Stimulated activated CD8-positive, alpha-beta memory T cell treated with anti-CD3 and anti-CD28 coated beads, Interleukin-12 subunit alpha, Interleukin-12 subunit beta, amount 100 ng/mL, for 24 hours (primary cell): ENCODE results near the gene ADAMTS2.

ENCODE experiments used
- DNase-seq: peaks from one replicate; pipeline ENCODE4 v3.0.0-alpha.2; 2020; ENCODE audit errors: extremely low read depth

Gene ADAMTS2

GRCh38 chr5:179278546-179278945 is 66.7 kb downstream of the ADAMTS2 start:
- DNase-seq, result no peak

- no peak for DNase-seq
These were observed 67.1 kb downstream of the ADAMTS2 start for GRCh38 chr5:179278119-179278518.

DNA sequence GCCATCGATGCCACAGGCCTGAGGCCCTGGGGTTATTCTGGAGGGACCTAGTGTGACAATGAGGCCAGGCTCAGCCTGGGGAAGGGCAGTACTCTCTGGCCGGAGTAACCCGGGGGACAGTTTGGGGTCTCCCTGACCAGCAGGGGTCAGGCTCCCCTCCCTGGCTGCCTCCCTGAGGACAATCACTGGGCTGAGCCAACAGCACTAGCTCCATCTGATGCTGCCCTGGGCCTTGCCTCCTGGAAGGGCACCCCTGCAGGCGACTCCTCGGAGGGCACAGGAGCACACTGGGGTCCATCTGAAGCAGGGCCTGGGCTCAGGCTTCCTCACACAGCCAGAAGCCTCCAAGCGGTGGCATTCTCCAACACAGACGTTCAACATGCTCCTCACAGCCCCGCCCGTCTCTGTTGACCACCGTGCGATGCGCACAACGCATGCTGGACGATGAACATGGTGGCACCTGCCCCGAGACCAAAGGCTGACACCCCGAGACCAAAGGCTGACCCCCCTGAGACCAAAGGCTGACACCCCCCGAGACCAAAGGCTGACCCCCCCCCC is 68.3 kb downstream of the ADAMTS2 start:
- DNase-seq, result no peak

- no peak for DNase-seq
These were observed 69.1 kb downstream of the ADAMTS2 start for GRCh38 chr5:179275941-179276837.

- DNase-seq, result no peak
These were observed 69.8 kb downstream of the ADAMTS2 start for GRCh38 chr5:179275381-179275878.

- DNase-seq, result no peak
These were observed 70.6 kb downstream of the ADAMTS2 start for GRCh38 chr5:179274321-179275315.

- DNase-seq, result no peak
These were observed 71.7 kb downstream of the ADAMTS2 start for GRCh38 chr5:179273441-179274145.

DNA sequence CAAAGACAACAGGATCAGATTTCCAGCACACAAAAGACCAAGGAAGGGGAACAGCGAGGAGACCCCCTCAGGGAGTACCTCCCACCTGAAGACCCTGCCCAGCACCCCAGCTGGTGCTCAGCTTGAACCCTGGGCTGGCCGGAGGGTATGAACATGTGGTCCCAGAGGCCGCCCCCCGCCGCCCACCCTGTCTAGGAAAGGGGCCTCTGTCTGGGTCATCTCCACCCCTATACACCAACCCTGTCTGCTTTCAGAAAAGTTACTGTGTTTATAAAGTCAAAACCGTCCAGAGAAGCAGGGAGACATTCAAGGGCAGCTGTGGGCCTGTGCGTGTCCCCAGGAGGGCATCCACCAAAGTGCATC is 72.2 kb downstream of the ADAMTS2 start:
- DNase-seq, result no peak

DNA sequence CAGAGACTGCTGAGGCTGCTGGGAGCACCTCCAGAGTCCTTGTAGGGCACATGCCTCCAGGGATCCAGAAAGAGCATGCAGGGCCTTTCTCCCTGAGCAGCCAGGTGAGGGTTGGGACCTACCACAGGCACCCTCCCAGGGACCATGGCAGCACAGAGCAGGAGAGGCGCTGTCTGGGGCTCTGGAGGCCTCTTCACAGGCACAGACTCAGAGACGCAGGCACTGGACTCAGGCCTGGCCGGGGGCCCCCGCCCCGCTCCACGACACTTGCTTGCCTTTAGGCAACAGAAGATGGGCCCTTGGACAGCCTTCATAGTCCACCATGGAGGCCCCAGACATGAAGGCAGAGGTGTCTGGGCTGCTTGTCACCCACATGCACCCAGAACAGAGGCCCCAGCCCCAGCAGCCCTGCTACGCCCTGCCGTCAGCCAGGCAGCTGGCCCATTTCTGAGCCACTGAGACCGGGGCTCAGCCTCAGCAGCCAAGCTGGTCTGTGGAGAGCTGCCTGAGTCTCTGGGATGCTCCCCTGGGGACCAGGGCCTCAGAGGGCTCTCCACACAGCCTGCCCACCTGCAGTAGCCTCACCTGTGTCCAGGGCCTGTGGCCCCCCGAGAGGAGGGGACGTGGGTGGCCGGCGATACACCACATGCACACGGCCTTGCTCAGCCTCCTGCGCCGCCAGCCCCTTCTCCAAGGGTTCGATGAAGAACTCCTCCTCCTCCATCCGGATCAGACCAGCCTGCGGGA is 72.8 kb downstream of the ADAMTS2 start:
- DNase-seq, result no peak

- DNase-seq, result no peak
These were observed 73.4 kb downstream of the ADAMTS2 start for GRCh38 chr5:179271821-179272325.

- DNase-seq, result no peak
These were observed 73.9 kb downstream of the ADAMTS2 start for GRCh38 chr5:179271428-179271734.

DNA sequence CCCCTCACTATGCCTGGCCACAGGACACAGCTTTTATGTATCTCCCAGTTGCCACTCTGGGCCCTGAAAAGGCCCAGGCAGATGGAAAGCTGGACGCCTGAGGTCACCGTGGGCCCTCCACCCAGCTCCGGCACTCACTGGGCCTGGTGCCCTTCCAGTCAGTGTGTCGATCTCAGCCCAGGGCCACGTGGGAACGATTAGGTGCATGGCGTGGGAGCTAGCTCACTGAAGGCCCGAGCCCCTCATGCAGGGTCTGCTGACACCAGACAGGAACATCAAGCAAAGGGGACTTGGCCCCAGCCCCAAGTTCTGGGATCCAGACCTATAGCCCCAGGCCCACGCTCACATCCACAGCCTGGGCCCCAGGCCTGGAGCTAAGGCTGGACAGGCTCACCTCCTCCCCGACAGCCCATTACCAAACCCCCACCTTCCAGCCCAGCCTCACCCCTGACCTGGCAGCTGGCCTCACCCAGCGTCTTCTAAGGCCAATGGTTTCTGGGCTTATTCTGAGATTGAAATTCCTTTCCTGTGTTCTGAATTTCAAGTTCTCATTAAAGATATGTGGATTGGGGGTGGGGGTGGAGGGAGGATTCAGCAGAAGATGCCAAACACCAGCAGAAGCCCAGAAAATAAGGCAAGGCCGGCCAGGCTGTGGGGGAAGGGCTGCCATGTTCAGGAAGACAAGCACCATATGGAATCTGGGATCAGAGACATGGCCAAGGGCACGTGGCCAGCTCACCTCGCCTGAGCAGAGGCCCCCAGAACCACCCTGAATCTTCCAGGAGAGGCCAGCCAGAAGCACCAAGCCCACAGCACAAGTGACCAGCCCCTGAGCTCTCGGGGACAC is 74.5 kb downstream of the ADAMTS2 start:
- DNase-seq, result no peak

DNA sequence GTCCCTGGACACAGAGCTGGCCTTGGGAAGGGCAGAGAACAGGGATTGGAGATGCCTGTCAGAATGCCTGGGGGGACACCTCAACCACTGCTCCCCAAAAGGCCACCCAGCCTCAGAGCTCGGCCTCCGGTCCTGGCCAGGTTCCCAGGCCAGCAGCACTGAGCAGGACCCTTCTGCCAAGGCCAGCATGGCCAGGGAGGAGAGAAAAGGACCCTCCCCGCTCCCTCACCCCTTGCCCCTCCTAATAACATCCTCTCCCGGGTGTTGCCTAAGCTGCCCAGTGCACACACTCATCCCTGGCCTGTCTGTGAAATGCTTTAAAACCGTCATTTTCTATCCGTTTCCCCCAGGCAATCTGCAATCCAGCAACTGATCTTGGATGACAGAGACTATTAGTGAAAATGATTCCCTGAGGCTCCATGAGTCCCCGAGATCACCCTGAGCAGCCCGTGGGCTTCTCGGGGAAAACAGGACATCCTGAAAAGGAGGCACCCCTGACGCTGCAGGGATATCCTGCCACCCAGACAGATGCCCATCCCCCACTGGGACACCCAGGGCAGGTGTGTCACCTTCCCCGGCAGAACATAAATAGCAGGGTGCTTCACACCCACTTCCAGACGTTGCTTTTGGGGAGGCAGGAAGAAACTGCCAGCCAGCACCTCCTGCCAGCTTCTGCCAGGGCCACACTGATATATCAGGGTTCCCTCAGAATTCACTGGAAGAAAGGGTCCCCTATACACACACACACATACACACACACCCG is 75.3 kb downstream of the ADAMTS2 start:
- DNase-seq, result no peak

DNA sequence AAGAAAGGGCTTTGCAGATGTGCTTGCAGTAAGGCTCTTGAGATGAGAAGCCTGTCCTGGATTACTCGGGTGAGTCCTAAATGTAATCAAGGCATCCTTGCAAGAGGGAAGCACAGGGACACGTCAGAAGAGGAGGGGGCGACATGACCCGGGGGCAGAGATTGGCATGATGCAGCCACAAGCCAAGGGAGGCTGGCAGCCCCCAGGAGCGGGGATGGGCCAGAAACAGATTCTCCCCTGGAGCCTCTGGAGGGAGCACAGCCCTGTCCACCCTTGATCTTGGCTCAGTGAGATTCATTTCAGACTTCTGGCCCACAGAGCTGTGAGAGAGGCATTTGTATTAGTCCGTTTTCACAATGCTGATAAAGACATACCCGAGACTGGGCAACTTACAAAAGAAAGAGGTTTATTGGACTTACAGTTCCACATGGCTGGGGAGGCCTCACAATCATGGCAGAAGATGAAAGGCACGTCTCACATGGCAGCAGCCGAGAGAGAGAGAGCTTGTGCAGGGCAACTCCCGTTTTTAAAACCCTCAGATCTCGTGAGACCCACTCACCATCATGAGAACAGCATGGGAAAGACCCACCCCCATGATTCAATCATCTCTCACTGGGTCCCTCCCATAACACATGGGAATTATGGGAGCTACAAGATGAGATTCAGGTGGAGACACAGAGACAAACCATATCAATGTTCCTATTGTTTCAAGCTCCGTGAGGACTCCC is 76.1 kb downstream of the ADAMTS2 start:
- DNase-seq, result no peak

- no peak for DNase-seq
These were observed 76.8 kb downstream of the ADAMTS2 start for GRCh38 chr5:179268399-179268952.

DNA sequence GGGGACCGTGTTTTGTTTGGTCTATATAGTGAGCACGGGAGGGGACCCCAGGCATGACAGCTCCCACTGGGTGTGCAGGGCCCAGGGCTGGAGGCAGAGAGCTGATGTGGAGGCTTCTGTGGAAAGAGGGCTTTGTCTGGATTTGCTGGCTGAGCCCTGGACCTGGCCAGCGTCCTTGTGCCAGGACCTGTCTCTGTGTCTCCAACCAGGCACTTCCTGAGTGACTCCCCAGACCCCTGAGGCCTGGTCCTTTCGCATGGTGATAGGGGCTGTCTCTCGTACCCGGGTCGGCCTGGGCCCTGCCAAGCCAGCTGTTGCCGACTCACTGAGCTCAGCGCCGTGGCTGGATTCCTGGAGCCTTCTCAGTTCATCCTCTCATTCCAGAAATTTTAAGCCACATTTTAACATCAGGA is 77.6 kb downstream of the ADAMTS2 start:
- DNase-seq, result no peak

DNA sequence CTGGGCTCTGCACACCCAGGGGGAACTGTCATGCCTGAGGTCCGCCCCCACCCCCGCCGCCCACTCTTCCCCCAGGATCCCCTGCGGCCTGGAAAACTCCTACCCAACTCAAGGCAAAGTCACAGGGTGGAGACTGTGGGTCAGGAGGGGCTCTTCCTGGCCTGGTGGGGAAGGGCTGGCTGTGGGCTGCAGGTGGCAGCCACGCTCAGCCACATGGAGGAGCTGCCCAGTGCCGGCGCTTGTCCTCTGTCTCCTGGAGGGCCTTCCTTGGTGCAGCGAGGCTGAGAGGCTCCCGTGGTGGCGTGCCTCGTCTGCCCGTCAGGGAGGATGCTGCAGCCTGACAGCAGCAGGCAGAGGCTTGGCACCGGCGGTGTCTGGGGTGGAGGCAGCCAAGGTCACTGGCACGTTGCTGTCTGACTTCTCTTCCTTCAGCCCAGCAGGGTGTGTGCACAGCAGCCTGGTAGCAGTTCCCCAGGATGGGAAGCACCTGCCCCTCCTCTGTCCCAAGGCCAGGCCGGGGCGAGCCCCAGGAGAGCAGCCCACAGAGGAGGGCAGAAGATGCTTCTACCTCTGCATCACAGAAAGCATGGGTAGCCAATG is 78.1 kb downstream of the ADAMTS2 start:
- DNase-seq, result no peak
